HG03521 (cell line): ENCODE results near the gene SLC28A1.

Source experiments
- ATAC-seq: cut with Tn5 transposase; IDR thresholded peaks from one replicate; pipeline ENCODE4 v1.9.1; 2021; ENCODE audit warnings: mild to moderate bottlenecking, moderate library complexity; ENCODE audit not compliant: unreplicated experiment

SLC28A1 gene

GRCh38 chr15:84988909-84989644, 104.6 kb downstream of the SLC28A1 start:
- no peak for ATAC-seq

- no peak for ATAC-seq
Measured at GRCh38 chr15:84990507-84990906, 106.0 kb downstream of the SLC28A1 start.

- ATAC-seq: no peak
Measured at GRCh38 chr15:84991014-84991712, 106.7 kb downstream of the SLC28A1 start.

- ATAC-seq: no peak
Measured at GRCh38 chr15:84992157-84992944, 107.9 kb downstream of the SLC28A1 start.
